Sigmoid colon (tissue), 7 donors: ENCODE results near the gene WDR31. TPM values are rescaled to one million over a fixed set of nuclear protein-coding genes. Genes with fewer than 3 reads are reported as not detected.

Source experiments
- DNase-seq: peaks from one replicate; pipeline ENCODE4 v3.0.0-alpha.2; 2019
- H3K27ac ChIP-seq, 4 donors: fragments of 200-600 bp; sonication (generic); one replicate each; pipeline ENCODE4 v1.5.1; 2016 to 2019; ENCODE audit warnings: mild to moderate bottlenecking in 1 of 4
- H3K27me3 ChIP-seq, 3 donors: fragments of 200-600 bp; sonication (generic); one replicate each; pipeline ENCODE4 v1.5.1; 2019; ENCODE audit warnings: mild to moderate bottlenecking in 1 of 3
- H3K36me3 ChIP-seq, 4 donors: fragments of 200-600 bp; sonication (generic); one replicate each; pipeline ENCODE4 v1.5.1; 2016 to 2019
- H3K4me1 ChIP-seq, 4 donors: fragments of 200-600 bp; sonication (generic); one replicate each; pipeline ENCODE4 v1.5.1; 2017 to 2019
- H3K4me3 ChIP-seq, 4 donors: fragments of 200-600 bp; sonication (generic); one replicate each; pipeline ENCODE4 v1.5.1; 2017 to 2019; ENCODE audit warnings: mild to moderate bottlenecking in 2 of 4, moderate library complexity in 1 of 4
- H3K9me3 ChIP-seq, 4 donors: fragments of 200-600 bp in 3 of 4; sonication (generic) in 3 of 4; one replicate each; pipeline versions ENCODE4 v1.5.1 to v1.6.1; 2013 to 2019
- EP300 ChIP-seq, 4 donors: sonication (generic); formaldehyde crosslinking; IDR thresholded peaks; one replicate each; pipeline ENCODE4 v1.6.1; 2017; ENCODE audit warnings: antibody characterized with exemption in 4 of 4
- POLR2A ChIP-seq, 2 donors: fragments of 450-650 bp; IDR thresholded peaks; one replicate each; pipeline ENCODE4 v1.6.1; 2016; ENCODE audit warnings: antibody characterized with exemption in 2 of 2, mild to moderate bottlenecking in 2 of 2, moderate library complexity in 2 of 2
- POLR2AphosphoS5 ChIP-seq, 4 donors: sonication (generic); formaldehyde crosslinking; IDR thresholded peaks; one replicate each; pipeline ENCODE4 v1.6.1; 2017; ENCODE audit warnings: antibody characterized with exemption in 4 of 4
- WGBS, 2 donors: extraction: QIAGEN DNeasy Blood & Tissue Kit; methylation state at CpG; one replicate each; pipeline ENCODE4 v1.1.7; 2013; 5-methylcytosine and 5-hydroxymethylcytosine counted together
- intact Hi-C: fragments of 100-400 bp; cut with DNase I; formaldehyde crosslinking; loops from one replicate; pipeline ENCODE4 v1.15.1; 2023
- polyA plus RNA-seq, 3 donors: library from polyadenylated mRNA; stranded (reverse); fragments of 200-250 nt; gene quantifications; one replicate each; pipeline ENCODE4 v1.2.3, GENCODE V29; 2013
- total RNA-seq, 4 donors: library from RNA; depleted of rRNA; stranded (reverse); fragments of >200 nt; gene quantifications; one replicate each; pipeline ENCODE4 v1.1.0, GENCODE V29; 2016
- TF ChIP-seq, protein P1 (sequence below), 4 experiments: fragments of 450-650 bp in 3 of 4; fragments of 200-600 bp in 1 of 4; IDR thresholded peaks; one replicate each; pipeline ENCODE4 v1.5.1; 2016 to 2019; ENCODE audit warnings: antibody characterized with exemption in 4 of 4, mild to moderate bottlenecking in 3 of 4, moderate library complexity in 2 of 4
- donor health status: healthy with polysubstance abuse.
- donor health status: Bipolar disorder and iron deficiency.
- donor health status: healthy.

The WDR31 gene
- total and polyA plus RNA-seq, 7 donors: 1.2 to 3.9 (median 1.9) TPM

DNA sequence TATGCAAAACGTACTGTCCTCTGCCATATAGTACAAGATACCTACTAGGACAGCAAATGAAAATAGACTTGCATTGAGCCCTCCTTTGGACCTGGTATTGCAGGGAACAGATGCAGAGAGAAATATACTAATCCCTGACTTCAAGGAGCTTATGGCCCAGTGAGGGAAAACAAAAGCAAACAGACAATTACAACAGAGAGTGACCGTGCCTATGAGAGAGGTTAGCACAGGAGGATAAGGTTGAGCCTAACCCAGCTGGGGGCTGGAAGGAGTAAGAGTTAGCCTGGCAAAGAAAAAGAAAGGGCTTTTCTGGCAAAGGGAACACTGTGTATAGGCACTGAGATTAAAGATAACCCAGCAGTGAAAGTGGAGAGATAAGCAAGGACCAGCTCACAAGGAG, 70.2 kb downstream of the WDR31 start:
- no peak overlapping the region for H3K4me3 ChIP-seq
- H3K27me3 ChIP-seq: no peaks in the 10 kb centered on the region
- 37 to 77% methylated on average over 2 of the region's 2 CpGs for WGBS, 2 donors
- no peak for DNase-seq
- intact Hi-C loops: no loop called here
- H3K27ac ChIP-seq: no peak overlapping the region
- peaks cover 0 to 11% (median 5%) of the 10 kb centered on the region in 4 donors for H3K4me1 ChIP-seq
- TF ChIP-seq POLR2A (IDR thresholded peaks at IDR 0.05): no peak
- no peak for TF ChIP-seq EP300 (IDR thresholded peaks at IDR 0.05)
- TF ChIP-seq, protein P1, sequence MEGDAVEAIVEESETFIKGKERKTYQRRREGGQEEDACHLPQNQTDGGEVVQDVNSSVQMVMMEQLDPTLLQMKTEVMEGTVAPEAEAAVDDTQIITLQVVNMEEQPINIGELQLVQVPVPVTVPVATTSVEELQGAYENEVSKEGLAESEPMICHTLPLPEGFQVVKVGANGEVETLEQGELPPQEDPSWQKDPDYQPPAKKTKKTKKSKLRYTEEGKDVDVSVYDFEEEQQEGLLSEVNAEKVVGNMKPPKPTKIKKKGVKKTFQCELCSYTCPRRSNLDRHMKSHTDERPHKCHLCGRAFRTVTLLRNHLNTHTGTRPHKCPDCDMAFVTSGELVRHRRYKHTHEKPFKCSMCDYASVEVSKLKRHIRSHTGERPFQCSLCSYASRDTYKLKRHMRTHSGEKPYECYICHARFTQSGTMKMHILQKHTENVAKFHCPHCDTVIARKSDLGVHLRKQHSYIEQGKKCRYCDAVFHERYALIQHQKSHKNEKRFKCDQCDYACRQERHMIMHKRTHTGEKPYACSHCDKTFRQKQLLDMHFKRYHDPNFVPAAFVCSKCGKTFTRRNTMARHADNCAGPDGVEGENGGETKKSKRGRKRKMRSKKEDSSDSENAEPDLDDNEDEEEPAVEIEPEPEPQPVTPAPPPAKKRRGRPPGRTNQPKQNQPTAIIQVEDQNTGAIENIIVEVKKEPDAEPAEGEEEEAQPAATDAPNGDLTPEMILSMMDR (IDR thresholded peaks at IDR 0.05): no peak
- no peak for TF ChIP-seq POLR2AphosphoS5 (IDR thresholded peaks at IDR 0.05)
- no peaks in the 10 kb centered on the region for H3K9me3 ChIP-seq
- H3K36me3 ChIP-seq: peaks cover 27 to 70% (median 37%) of the 10 kb centered on the region in 4 donors

GRCh38 chr9:113269355-113269754, 70.7 kb downstream of the WDR31 start:
- TF ChIP-seq POLR2AphosphoS5 (IDR thresholded peaks at IDR 0.05): no peak
- no peak for TF ChIP-seq EP300 (IDR thresholded peaks at IDR 0.05)
- TF ChIP-seq, protein P1 (IDR thresholded peaks at IDR 0.05): no peak
- no peak for TF ChIP-seq POLR2A (IDR thresholded peaks at IDR 0.05)
- Histone ChIP-seq H3K4me3 (no peak overlapping the region), H3K9me3 (no peaks in the 10 kb centered on the region), H3K27me3 (no peaks in the 10 kb centered on the region), H3K4me1 (peaks cover 0 to 7% (median 3%) of the 10 kb centered on the region in 4 donors), H3K36me3 (peaks cover 27 to 75% (median 37%) of the 10 kb centered on the region in 4 donors), H3K27ac (no peak overlapping the region)
- no peak for DNase-seq
- intact Hi-C loops: no loop called here
- 39 to 86% methylated on average over 2 of the region's 2 CpGs for WGBS, 2 donors

DNA sequence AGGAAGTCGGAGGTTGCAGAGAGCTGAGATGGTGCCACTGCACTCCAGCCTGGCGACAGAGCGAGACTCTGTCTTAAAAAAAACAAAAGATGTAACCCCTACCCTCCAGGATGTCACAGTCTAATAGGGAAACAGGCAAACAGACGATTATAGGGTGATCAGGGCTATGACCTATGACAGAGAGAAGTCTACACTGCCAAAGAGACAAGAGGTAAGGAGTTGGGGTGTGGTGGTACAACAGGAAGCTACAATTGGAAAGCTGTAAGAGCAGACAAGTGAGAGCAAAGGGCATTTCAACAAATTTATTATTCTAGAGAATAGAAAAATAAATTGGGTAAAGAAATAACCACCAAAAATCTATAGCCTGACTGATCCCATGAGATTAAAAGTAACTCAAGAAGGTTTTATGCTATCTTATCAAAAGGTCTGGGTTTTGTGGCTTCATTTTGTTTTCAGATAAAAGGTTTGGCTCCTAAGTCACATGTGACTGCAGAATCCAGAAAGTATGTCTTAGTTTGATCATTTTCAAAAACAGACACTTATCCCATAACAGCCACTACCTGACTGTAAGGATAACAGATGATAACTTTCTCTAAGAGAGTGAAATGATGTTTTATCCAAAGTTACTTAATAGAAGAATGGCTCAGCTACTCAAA, 72.0 kb downstream of the WDR31 start:
- H3K9me3 ChIP-seq: no peaks in the 10 kb centered on the region
- H3K4me3 ChIP-seq: no peak overlapping the region
- peaks cover 27 to 80% (median 37%) of the 10 kb centered on the region in 4 donors for H3K36me3 ChIP-seq
- H3K4me1 ChIP-seq: no peaks in the 10 kb centered on the region
- no peaks in the 10 kb centered on the region for H3K27me3 ChIP-seq
- intact Hi-C loops: no loop called here
- DNase-seq: no peak
- 77 to 86% methylated on average over 4 of the region's 4 CpGs for WGBS, 2 donors
- H3K27ac ChIP-seq: no peak overlapping the region
- TF ChIP-seq POLR2A (IDR thresholded peaks at IDR 0.05) (no peak), POLR2AphosphoS5 (IDR thresholded peaks at IDR 0.05) (no peak), EP300 (IDR thresholded peaks at IDR 0.05) (no peak)
- TF ChIP-seq, protein P1 (IDR thresholded peaks at IDR 0.05): no peak

GRCh38 chr9:113266174-113266573, 73.9 kb downstream of the WDR31 start:
- no peak overlapping the region for H3K27ac ChIP-seq
- TF ChIP-seq POLR2A (IDR thresholded peaks at IDR 0.05) (no peak), POLR2AphosphoS5 (IDR thresholded peaks at IDR 0.05) (no peak), EP300 (IDR thresholded peaks at IDR 0.05) (no peak)
- TF ChIP-seq, protein P1 (IDR thresholded peaks at IDR 0.05): no peak
- no peaks in the 10 kb centered on the region for H3K27me3 ChIP-seq
- no peak for DNase-seq
- no peaks in the 10 kb centered on the region for H3K4me1 ChIP-seq
- peaks cover 16 to 79% (median 27%) of the 10 kb centered on the region in 4 donors for H3K36me3 ChIP-seq
- no peaks in the 10 kb centered on the region for H3K9me3 ChIP-seq
- 66 to 83% methylated on average over 3 of the region's 3 CpGs for WGBS, 2 donors
- H3K4me3 ChIP-seq: no peak overlapping the region
- intact Hi-C loops: no loop called here

Other genes starting within 250 kb of the WDR31 start
- gene SLC31A2, start 189.3 kb downstream of the WDR31 start, total RNA-seq: 10 to 100 TPM in 2 of 4 donors, 1 to 10 TPM in 2; 4.5 to 12.5 (median 7.7) TPM
- 10 to 100 TPM; 10.8 to 19.9 (median 13.0) TPM for gene SLC31A2, start 189.3 kb downstream of the WDR31 start, polyA plus RNA-seq
- gene FKBP15, start 119.0 kb downstream of the WDR31 start, total RNA-seq: 10 to 100 TPM; 18.8 to 22.5 (median 20.9) TPM
- 10 to 100 TPM in 1 of 3 donors, 1 to 10 TPM in 2; 7.2 to 16.5 (median 9.5) TPM for gene FKBP15, start 119.0 kb downstream of the WDR31 start, polyA plus RNA-seq
- gene SLC31A1, start 118.7 kb downstream of the WDR31 start, total RNA-seq: 1 to 10 TPM; 7.1 to 9.6 (median 8.6) TPM
- 10 to 100 TPM in 2 of 3 donors, 1 to 10 TPM in 1; 4.2 to 28.0 (median 12.0) TPM for gene SLC31A1, start 118.7 kb downstream of the WDR31 start, polyA plus RNA-seq
- gene CDC26, start 64.7 kb downstream of the WDR31 start, total RNA-seq: 10 to 100 TPM; 57.1 to 71.7 (median 66.2) TPM
- gene CDC26, start 64.7 kb downstream of the WDR31 start, polyA plus RNA-seq: 10 to 100 TPM; 33.8 to 74.5 (median 64.5) TPM
- gene PRPF4, start 64.6 kb downstream of the WDR31 start, total RNA-seq: 10 to 100 TPM; 12.7 to 21.4 (median 14.1) TPM
- gene PRPF4, start 64.6 kb downstream of the WDR31 start, polyA plus RNA-seq: 10 to 100 TPM in 1 of 3 donors, 1 to 10 TPM in 2; 7.9 to 15.5 (median 9.0) TPM
- not detected for gene RNF183, start 36.9 kb downstream of the WDR31 start, total RNA-seq
- gene RNF183, start 36.9 kb downstream of the WDR31 start, polyA plus RNA-seq: 1 to 10 TPM in 1 of 3 donors, not detected in 2; 2.3 TPM
- under 1 TPM; 0.27 to 0.66 (median 0.32) TPM for gene BSPRY, start 9.3 kb upstream of the WDR31 start, total RNA-seq
- 10 to 100 TPM; 14.4 to 23.6 (median 21.8) TPM for gene BSPRY, start 9.3 kb upstream of the WDR31 start, polyA plus RNA-seq
- 10 to 100 TPM; 16.4 to 34.6 (median 25.6) TPM for gene HDHD3, start 36.7 kb upstream of the WDR31 start, total RNA-seq
- gene HDHD3, start 36.7 kb upstream of the WDR31 start, polyA plus RNA-seq: 100 to 1,000 TPM; 113 to 158 (median 121) TPM
- 10 to 100 TPM; 14.8 to 31.0 (median 23.3) TPM for gene ALAD, start 61.0 kb upstream of the WDR31 start, total RNA-seq
- gene ALAD, start 61.0 kb upstream of the WDR31 start, polyA plus RNA-seq: 10 to 100 TPM; 37.0 to 50.2 (median 47.4) TPM
- 10 to 100 TPM; 24.9 to 45.6 (median 39.1) TPM for gene POLE3, start 70.4 kb upstream of the WDR31 start, total RNA-seq
- gene POLE3, start 70.4 kb upstream of the WDR31 start, polyA plus RNA-seq: 10 to 100 TPM; 25.2 to 49.2 (median 27.0) TPM
- gene C9orf43, start 70.5 kb upstream of the WDR31 start, total RNA-seq: under 1 TPM in 3 of 4 donors, not detected in 1; 0.36 to 0.68 (median 0.55) TPM
- gene C9orf43, start 70.5 kb upstream of the WDR31 start, polyA plus RNA-seq: under 1 TPM in 2 of 3 donors, not detected in 1; 0.20 to 0.60 TPM
- 10 to 100 TPM; 26.9 to 50.7 (median 42.0) TPM for gene RGS3, start 123.5 kb upstream of the WDR31 start, total RNA-seq
- 10 to 100 TPM; 32.4 to 43.6 (median 32.6) TPM for gene RGS3, start 123.5 kb upstream of the WDR31 start, polyA plus RNA-seq